ENCODE data around the gene ZC2HC1C.

The ZC2HC1C gene, protein sequence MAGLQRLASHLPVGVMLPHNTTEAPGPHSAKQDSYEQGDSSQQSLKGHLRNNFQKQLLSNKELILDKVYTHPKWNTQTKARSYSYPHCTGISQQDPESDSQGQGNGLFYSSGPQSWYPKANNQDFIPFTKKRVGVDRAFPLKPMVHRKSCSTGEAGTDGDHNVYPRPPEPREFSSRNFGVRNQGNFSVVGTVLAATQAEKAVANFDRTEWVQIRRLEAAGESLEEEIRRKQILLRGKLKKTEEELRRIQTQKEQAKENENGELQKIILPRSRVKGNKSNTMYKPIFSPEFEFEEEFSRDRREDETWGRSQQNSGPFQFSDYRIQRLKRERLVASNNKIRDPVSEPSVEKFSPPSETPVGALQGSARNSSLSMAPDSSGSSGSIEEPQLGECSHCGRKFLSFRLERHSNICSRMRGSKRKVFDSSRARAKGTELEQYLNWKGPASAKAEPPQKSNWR

DNA sequence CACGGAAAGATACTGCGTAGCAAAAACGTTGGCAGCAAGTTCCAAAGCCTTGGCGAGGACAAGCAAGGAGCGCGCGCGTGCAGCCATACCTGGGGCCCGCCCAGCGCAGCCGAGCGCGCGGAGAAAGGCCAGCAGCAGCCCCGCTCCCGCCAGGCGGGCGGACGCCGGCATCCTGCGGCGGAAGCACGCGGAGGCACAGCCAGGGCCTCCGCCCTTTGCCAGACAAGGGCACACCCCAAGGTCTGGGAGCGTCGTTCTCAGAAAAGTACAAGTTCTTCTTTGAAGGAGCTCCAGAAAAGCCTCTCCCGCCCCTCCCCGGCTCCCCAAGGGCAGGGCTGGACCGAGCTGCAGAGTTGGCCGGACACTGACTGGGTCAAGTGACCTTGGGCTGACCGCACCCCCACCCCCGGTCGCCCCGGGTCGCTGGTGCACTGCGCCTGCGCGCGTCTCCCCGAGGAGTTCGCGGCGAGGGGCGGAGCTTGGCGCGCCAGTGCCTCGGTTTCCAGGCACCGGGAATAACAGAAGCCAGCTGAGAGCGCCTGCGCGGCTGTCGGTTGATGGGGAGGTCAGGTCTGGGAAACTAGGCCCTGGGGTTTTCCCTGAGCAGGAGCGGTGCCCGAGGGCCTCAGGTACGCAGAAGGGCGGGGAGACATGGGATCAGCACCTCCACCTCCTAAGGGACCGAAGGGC lies at the start of gene ZC2HC1C:
Gene ZC2HC1C, plus strand, starts transcription at position 521 of the 690 bp plus-strand sequence. CDS start 933 bp downstream, outside the sequence.
- peak; percentile 51 for DNase-seq (ENCODE audit: low read depth)

DNA sequence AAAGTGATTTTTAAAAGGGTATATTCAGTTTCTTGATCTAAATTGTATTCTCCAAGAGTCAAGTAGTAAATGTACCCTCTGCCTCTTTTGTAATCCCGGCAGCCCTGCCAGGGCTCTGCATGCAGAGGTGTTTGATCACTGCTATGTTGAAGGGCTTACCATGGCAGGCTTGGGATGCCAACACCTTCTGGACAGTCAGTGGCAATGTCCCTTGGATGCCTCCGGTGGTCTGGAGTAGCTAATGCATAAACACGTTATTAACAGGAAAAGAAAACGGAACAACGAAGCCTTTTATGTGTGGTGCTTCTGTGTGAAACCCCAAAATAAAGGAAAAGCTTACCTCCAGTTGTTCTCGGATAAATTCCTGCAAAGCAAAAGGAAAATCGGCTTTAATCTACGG lies 46.8 kb upstream of the ZC2HC1C start:
- no peak for DNase-seq (ENCODE audit: low read depth)

- DNase-seq (ENCODE audit: low read depth), result no peak
Observed at GRCh38 chr14:75023108-75023507, 46.3 kb upstream of the ZC2HC1C start.

- DNase-seq (ENCODE audit: low read depth), result no peak
Observed at GRCh38 chr14:75025082-75025481, 44.4 kb upstream of the ZC2HC1C start.

- no peak for DNase-seq (ENCODE audit: low read depth)
Observed at GRCh38 chr14:75025876-75026275, 43.6 kb upstream of the ZC2HC1C start.

DNA sequence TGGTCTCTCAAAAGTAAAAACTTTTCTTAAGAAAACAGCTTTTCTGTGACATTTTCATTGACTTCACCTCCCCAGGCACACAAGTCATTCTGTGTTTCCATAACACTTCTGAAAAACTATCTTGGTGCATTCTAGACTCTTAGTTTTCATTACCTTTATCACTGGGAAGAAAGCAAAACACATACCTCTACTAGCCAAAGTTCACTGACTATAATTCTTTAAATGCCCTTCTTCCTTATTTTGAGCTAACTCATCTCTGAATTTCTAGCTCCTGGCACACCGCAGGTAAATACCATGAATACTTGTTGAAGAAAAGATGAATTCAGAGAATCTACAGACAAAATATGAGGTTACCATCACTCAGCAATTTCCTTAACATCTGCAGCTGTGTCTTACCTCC lies 39.3 kb upstream of the ZC2HC1C start:
- DNase-seq (ENCODE audit: low read depth), result no peak

DNA sequence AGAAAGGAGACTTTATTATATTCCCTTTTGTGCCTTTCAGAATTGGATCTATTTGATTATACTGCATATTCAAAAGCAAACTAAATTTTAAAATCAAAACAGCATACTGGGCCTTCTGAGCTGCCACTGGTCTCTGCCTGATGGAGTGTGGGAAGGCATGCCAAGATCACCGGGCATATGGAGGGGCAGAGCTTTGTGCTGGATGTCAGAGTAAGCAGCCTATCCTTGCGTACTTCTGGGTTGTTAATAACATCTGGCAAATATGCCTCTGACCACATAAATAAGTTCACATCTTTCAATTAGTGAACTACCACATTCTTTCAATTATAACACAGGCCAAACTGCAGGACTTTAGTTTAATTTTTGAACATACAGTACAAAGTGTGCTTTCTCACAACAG lies 36.5 kb upstream of the ZC2HC1C start:
- no peak for DNase-seq (ENCODE audit: low read depth)

DNA sequence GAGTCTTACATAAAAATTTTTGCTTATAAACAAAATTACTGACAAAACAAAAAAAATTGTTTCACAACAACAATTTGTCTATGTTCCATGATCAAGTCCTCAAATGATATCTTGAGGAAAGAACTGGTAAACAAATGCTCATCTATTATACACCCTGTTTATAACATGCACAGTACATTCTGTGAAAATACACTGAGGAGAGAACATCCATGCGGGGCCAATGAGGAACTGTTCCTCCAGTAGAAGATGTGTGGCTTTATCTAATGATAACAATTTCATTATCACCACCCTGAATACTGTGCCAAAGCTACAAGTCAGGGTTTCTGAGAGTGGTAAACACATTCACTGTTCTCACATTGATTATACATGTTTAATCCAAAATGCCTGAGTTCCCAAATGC lies 28.9 kb upstream of the ZC2HC1C start:
- no peak for DNase-seq (ENCODE audit: low read depth)

- DNase-seq (ENCODE audit: low read depth), result no peak
Observed at GRCh38 chr14:75040959-75041358, 28.5 kb upstream of the ZC2HC1C start.

DNA sequence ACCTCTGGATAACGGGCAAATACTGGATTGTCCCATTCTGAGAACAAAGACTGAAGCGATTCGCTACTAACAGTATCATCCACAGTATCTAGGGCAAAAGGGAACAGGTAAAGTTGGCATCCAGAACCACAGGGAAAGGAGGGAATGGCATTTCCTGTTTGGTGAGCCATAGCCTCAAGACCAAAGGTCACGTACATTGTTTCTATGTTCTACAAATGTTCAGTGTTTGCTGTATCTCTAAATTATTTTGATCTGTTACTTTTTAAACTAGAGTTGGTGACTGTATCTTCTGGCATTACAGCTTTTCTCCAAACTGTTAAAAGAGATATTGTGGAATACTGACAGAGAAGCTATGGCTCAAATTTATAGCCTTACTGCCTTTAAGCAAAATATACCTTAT lies 27.8 kb upstream of the ZC2HC1C start:
- DNase-seq (ENCODE audit: low read depth), result no peak

- no peak for DNase-seq (ENCODE audit: low read depth)
Observed at GRCh38 chr14:75042035-75042434, 27.4 kb upstream of the ZC2HC1C start.

DNA sequence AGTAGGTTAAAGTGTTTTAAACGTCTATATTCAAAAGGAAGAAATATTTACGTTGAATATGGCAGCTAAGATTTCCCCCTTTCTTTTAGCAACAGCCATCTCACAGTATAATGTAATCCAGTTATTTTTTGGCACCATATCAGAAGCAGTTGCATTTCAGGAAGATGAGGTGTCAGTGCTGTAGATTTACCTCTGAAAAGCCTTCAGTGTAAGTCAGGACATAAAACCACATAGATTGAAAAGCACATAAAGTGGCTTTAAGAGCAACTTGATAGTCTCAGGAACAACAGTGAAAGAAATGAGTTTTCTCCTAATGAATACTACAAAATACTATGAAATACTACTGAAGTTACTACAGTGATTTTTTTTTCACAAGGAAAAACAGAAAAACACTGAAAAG lies 25.1 kb upstream of the ZC2HC1C start:
- DNase-seq (ENCODE audit: low read depth), result no peak

- DNase-seq (ENCODE audit: low read depth), result no peak
Observed at GRCh38 chr14:75044752-75045151, 24.7 kb upstream of the ZC2HC1C start.

- DNase-seq (ENCODE audit: low read depth), result no peak
Observed at GRCh38 chr14:75046275-75046674, 23.2 kb upstream of the ZC2HC1C start.

DNA sequence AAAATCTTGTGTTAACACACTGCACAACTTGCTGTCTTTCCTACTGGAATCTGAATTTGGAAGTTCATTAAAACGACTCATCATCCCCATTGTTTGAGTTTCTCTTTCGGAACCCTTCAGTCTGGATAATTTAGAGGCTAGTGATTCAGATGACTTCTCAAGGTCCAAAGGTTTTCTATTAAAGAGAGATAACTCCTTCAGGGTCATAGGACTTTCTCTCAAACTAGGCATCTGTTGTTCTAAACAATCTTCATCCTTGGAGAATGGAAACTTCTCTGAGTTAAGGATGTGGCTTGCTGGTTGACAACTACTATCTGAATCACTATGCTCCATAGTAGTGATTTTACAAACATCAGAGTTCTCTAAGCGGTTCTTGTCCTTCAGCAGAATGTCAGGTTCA lies 22.5 kb upstream of the ZC2HC1C start:
- no peak for DNase-seq (ENCODE audit: low read depth)

DNA sequence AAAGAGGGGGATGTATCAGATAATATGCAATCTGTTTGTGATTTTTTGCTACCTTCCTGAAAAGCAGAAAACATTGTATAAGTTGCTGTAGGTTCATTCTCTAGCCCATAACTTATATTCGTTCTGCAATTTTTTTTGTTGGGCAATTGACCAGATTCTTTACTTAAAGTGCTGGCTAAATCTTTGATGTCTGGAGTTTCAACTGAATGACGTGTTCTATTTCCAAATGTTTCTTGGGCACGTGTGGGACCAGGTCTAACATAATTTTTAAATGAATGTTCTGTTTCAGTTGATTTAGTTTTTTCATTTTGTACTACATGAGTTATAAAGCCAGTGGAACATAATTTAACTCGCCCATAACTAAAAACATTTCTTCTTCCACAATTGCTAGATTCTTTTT lies 21.9 kb upstream of the ZC2HC1C start:
- DNase-seq (ENCODE audit: low read depth), result no peak

- no peak for DNase-seq (ENCODE audit: low read depth)
Observed at GRCh38 chr14:75048101-75048500, 21.3 kb upstream of the ZC2HC1C start.

DNA sequence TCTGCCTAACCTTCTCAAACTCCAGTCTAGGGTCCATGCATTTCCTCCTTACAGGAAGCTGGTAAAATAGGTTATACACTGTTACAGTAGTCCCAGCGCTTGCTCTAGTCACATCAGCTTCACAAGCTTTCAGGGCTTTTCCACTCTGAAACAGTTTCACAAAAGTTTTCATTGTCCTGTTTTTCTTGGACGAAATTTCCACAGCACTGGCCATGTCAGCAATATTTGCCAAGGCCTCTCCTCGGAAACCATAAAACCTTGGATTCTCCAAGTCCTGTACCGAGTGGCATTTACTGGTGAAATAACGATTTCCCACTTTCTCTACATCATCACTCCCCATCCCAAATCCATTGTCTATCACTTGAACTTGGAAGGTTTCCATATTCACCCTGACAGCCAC lies 20.3 kb upstream of the ZC2HC1C start:
- DNase-seq (ENCODE audit: low read depth), result no peak

GRCh38 chr14:75049731-75050201 lies 19.7 kb upstream of the ZC2HC1C start:
- no peak for DNase-seq (ENCODE audit: low read depth)

- DNase-seq (ENCODE audit: low read depth), result peak; percentile 22
Observed at GRCh38 chr14:75050852-75051555, 18.4 kb upstream of the ZC2HC1C start, which contains the start of gene MLH3. MLH3 (minus strand) TSS chr14:75051467; CDS start chr14:75049655, 1,812 bp downstream.

DNA sequence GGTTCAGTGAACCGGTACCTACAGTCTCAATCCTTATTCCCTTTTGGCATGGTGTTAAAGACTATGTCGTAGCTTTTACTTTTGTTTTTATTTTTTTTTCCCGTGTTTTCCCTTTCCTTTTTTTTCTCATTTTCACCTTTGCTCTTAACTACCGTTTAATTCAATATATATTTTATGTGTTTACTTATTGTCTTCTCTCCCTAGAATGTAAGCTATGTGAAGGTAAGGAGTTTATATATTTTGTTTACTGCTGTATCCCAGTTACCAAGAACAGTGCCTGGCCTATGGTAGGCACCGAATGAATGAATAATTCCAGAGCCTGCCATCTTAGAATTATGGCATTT lies 17.9 kb upstream of the ZC2HC1C start:
- no peak for DNase-seq (ENCODE audit: low read depth)

GRCh38 chr14:75053396-75054291 lies 15.8 kb upstream of the ZC2HC1C start:
- no peak for DNase-seq (ENCODE audit: low read depth)

Data from HS-27A (cell line).